Left renal cortex interstitium (tissue), 4 donors: ENCODE measurements around the gene CREBZF. TPM values are rescaled to one million over a fixed set of nuclear protein-coding genes. Genes with fewer than 3 reads are reported as not detected.
"Not testable (repeated sequence)": the region's sequence is repeated elsewhere in the genome, so short reads cannot be mapped to it uniquely, and the experiment has no call there.

Experiments
- DNase-seq, 4 donors: peaks; one replicate each; pipeline ENCODE4 v3.0.0-alpha.2; 2013; ENCODE audit warnings: low read depth in 4 of 4, low spot score in 2 of 4, missing footprints in 1 of 4
- polyA plus RNA-seq, 4 donors: library from polyadenylated mRNA; unstranded; fragments of 120-200 nt; gene quantifications; one replicate each; pipeline ENCODE4 v1.2.1, GENCODE V29; 2013; ENCODE audit not compliant: insufficient read length in 4 of 4

The CREBZF gene
- polyA plus RNA-seq, 4 donors, result 92.1 to 140 (median 108) TPM

DNA sequence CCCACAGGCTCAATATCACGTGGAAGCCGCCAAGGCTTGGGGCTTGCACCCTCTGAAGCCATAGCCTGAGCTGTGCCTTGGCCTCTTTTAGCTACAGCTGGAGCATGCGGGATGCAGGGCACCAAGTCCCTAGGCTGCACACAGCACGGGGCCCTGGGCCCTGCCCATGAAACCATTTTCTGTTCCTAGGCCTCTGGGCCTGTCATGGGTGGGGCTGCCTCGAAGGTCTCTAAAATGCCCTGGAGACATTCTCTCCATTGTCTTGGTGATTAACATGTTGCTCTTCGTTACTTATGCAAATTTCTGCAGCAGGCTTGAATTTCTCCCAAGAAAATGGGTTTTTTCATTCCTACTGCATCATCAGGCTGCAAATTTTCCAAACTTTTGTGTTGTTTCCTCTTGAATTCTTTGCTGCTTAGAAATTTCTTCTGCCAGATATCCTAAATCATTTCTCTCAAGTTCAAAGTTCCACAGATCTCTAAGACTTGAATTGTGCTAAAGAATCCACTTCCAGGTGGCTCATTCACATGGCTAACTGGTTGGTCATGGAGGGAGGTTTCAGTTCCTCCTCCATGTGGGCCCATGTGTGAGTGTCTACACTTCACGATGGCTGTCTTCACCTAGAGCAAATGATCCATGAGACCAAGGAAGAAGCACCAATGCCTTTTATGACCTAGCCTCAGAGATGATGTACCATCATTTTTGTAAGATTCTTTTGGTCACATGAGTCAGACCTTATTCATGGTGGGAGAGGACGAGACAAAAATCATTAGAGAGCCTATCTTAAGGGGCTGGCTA is 7.4 kb upstream of the CREBZF start:
- DNase-seq, result no peak

DNA sequence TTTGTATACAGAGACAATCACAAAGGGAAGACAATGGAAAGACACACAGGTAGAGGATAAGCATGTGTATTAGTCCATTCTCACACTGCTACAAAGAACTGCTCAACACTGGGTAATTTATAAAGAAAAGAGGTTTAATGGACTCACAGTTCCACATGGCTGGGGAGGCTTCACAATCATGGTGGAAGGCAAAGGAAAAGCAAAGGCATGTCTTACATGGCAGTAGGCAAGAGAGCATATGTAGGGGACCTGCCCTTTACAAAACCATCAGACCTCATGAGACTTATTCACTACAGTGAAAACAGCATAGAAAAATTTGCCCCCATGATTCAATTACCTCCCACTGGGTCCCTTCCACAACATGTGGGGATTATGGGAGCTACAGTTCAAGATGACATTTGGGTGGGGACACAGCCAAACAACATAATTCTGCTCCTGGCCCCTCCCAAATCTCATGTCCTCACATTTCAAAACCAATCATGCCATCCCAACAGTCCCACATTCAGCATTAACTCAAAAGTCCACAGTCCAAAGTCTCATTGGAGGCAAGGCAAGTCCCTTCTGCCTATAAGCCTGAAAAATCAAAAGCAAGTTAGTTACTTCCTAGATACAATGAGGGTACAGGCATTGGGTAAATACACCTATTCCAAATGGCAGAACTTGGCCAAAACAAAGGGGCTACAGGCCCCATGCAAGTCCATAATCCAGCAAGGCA is 6.2 kb upstream of the CREBZF start:
- DNase-seq, result not testable (repeated sequence)

DNA sequence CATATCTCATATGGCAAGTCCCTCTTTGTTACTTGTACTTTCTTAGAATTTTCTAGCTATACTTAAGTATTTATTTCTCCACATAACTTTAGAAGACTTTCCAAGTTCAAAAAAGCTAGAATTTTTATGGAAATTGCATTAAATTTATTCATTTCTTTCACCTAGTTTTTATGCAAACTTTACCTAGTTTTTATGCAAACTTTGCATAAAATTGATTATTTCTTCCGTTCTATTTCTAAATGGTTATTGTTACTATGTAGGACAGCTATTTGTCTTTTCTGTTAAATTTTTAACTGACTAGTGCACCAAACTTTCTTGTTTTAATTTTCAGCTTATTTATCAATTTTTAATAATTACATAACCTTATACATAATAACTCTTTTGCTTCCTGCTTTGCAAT is 3.2 kb upstream of the CREBZF start:
- no peak for DNase-seq

DNA sequence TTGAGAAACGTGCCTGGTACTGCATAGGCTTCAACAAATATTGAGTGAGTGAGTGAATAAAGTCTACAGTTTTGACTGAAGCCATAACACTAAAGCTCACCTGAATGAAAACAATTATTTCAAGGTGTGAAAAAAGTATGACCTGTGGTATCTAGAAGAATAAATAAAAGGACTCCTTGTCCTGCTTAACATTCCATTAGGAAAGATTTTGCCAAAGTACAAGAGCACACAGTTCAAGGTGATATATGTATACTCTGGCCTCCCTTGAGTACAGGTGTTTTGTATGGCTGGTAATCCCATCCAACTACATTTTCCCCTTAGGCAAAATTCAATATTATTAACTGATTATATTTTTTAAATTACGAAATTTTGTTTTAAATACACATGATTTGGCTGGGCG is 1.8 kb upstream of the CREBZF start:
- no peak for DNase-seq

DNA sequence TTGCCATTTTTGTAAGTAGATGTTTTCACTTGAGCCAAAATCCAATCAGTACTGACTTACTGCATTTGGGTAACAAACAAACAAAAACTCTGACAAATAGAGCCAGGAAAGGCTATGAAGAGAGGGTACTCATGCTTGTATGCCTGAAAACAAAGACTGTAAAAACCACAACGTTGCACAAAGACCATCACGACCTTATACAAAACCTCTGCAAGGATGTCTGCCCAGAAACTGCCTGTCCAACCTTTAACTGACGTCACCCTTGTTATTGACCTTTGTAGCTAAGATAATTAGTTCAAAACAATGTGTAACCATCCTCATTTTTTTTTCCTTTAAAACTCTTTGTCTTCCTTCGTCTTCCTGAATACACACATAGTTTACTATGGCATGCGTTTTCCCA is 804 bp upstream of the CREBZF start:
- no peak for DNase-seq

DNA sequence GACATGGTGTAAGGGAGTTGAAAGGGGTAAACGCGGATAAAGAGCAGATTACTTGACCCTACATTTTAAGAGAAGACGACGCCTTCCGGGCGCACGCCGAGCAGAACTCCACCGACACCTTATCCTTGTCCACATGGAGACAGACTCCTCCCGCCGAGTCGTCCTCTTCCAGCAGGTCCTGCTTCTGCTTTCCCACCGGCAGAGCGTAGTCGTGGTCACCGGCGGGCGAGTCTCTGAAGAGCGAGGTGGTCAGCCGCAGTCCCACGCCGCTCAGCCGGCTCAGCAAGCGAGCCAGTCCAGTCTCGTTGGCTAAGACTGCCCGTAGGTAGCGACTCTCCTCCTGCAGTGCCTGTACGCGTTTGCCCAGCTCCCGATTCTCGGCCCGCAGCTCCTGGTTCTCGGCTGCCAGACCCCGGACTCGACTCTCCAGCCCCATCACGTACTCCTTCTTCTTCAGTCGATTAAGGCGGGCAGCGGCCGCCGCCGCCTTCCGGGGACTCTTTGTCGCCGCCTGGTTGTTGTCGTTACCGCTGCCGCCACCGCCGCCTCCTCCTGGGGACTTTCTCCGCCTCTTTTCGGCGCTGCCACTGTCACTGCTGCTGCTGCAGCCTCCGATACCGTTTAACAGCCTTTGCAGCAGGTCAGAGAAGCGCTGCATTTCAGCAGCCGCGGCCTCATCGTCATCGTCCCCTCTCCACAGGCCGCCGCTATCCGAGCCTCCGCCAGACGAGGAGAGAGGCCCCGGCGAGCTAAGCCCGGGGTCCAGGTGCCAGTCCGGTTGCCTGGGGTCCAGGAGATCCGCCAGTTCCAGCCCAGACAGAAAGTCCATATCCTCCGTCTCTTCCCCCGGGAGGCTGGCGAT is 945 bp downstream of the CREBZF start:
- peak in 1 of 4 donors; percentile 72 for DNase-seq

DNA sequence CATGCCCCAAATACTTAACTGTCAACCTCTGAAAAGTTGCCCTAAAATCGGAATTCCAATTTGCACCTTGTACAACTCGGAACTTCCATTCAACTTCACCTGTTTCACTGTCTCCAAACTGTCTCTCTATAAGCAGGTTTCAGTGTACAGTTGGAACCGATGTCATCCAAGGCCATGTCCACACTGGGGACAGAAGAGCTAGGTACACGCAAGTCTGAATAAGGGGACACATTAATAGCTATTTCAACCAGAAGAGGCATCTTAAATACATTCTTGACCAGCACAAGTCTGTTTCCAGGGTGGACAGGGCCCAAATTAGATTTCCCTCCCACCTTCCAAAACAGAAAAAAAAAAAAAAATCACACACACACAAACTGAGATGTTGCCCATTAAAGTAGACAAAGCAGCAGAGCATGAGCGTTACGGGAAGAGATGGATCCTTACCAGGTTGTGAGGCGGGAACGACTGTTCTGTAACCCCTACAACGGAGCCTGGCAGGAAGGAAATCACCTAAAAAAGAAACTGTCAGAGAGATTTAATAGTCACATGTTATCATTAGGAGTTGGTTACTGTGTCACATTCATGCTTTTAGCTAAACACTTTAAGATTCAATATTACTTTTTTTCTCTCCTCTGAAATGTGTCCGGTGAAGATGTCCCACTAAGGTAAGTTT is 1.7 kb downstream of the CREBZF start:
- DNase-seq, result no peak

DNA sequence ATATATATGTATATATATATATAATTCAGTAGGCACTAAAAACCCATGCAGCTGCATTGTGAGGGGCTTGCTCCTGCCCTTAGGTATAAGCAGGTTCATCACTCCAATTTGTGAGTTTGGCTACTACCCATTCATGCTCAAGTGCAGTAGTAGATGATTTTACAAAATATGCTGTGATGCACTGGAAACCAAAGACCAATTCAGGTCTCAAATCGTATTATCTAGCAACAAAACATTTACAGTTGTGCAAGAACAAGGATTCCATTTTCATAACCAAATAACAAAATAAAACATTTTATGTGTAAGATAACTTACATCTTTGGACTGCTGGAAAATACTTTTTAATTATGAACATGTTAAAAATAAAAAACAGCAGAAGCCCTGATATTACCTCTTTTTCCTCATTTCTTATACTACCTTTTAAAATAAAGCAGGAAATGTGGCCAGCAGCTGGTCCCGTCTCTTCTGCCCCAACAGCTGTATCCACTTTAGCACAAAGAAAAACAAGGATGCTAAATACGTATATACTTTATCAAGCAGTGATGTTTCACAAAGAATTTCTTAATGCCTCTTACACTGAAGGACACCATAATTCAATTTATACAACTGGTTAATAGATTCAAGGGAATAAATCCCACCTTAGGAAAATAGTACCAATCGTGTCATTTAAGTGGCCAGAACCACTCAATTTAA is 2.8 kb downstream of the CREBZF start:
- DNase-seq, result no peak

DNA sequence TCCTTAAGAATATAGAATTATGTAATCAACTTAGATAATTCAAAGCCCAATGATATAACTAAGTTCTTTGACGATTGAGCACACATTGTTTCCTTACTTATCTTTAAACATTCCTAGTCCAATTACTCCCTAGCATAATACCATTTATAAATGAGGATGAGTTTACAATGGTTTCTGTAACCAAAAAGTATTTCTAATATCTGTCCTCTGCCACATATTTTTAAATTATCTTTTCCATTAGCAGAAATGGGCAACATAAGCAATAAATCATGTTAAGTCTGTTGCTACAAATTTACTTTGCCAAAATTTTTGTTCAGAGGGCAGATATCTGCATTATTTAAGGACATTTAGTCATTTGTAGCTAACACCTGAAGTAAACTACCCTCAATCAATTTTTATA is 6.7 kb downstream of the CREBZF start:
- DNase-seq, result no peak

DNA sequence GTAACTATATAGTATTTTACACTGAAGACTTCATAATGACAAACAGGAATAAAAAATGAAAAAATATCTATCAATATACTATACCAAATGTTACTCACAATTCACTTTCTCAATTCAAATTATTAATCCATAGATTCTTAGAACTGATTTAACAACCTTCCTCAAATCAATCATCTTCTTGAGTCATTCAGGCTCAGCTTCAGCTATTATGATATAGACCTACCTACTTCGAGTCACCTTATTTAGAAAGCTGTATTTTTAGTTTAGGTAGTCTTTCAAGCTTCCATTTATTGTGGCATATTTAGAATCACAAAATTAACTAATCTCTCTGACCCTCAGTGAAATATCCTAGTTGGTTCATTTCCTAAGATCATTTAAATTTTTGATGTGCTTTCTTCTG is 8.2 kb downstream of the CREBZF start:
- DNase-seq, result no peak

DNA sequence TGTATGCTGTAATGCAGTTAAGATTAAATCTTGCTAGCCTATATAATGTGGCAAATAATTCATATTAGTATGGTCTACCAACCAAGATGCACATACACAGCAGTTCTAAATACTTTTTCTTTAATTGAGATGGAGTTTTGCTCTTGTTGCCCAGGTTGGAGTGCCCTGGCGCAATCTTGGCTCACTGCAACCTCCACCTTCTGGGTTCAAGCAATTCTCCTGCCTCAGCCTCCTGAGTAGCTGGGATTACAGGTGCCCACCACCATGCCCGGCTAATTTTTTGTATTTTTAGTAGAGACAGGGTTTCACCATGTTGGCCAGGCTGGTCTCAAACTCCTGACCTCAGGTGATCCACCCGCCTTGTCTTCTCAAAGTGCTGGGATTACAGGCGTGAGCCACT is 10.6 kb downstream of the CREBZF start:
- not testable (repeated sequence) for DNase-seq

DNA sequence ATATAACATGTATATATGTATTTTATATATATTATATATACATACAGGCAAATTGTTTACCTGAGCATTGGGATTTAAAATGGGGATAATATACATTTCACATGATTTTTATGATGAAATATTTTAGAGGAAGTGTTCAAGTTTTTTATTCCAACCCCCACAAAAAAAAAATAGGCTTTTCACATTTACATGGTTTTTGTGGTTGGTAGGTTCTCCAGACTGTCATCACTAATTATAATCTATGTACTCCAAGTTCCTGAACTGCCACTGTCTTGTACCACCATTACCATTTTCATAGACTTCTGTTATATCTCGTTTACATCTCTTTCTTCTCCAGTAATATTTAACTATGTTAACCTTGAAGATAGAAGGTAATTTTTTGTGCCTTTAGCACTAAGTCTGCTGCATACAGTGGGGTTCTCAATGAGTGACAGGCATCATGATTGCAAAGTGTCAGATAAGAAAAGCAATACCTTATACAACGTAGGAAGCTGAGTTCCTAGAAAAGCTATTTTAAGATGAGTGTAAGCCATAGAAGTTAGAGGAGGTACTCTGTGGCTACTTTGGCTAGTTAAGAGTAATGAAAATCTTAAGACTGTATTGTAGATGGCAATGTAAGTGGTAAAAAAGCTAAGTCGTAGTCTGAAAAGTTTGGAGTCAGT is 12.0 kb downstream of the CREBZF start:
- no peak for DNase-seq

DNA sequence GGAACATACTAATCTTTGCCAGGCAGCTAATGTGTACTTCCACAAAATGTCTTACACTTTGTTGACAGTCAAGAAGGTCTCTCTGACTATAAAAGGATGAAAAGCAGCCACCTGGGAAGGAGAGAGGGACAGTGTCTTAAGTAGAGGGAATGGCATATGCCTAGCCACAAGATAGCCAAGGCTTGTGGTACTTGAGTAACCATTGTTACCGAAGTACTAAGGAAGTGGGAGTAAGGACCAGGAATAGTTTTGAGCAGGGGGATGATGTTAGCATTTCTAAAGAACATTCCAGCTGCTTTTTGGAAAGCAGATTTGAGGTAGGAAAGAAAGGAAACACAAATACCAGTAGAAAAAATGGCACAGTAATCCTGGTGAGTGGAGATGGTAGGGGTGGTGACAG is 13.8 kb downstream of the CREBZF start:
- no peak for DNase-seq

DNA sequence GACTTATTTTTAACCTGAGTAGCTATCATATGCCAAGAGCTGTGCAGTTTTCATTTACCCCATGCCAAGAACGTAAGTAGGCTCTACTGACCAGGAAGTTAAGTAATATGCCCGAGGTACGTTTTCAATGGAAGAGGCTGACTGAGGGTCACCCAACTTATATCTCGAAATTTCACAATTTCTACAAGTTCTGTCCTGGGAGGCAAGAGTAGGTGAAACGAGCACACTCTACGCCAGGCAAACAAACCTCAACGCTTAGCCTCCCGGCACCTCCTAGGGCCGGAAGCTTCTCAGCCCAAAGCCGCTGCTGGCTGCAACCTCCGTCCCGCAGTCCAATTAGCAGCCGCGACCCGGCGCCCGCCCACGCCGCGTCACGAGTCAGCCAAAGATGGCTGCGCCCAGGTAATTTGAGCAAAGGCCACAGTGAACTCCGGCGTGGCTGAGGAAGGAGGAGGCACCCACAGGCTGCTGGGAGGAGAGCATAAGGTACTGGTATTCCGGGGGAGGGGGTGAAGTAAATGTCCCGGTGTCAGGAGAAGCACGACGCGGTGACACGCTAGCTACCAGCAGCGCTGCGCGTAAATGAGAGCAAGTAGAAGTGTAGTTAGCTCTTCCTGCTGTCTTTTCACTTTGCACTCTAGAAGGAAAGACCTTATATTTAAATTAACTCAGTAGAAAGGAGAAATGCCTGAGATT is 17.2 kb downstream of the CREBZF start, which contains the start of gene TMEM126A:
TMEM126A (plus strand) TSS at position 364 of the 696 bp plus-strand sequence. CDS start 2,289 bp downstream, outside the sequence.
- DNase-seq, result peak; percentile 77 to 86 (median 82)

DNA sequence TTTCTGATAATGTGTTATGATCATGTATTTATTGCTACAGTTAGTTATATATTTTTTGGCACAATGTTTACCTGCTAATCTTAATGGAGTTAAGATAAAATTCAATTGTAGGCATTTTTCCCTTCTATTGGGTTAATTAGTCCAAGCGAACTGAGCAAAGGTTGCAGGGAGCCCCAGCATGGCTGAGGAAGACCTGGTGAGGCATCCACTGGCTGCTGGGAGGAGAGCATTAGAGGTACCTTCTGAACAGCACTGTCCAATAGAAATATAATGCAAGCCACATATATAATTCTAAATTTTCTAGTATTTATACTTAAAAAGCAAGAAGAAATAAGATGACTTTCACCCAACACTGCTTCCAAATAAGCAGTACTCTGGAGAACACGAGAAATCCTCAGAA is 17.9 kb downstream of the CREBZF start:
- no peak for DNase-seq

DNA sequence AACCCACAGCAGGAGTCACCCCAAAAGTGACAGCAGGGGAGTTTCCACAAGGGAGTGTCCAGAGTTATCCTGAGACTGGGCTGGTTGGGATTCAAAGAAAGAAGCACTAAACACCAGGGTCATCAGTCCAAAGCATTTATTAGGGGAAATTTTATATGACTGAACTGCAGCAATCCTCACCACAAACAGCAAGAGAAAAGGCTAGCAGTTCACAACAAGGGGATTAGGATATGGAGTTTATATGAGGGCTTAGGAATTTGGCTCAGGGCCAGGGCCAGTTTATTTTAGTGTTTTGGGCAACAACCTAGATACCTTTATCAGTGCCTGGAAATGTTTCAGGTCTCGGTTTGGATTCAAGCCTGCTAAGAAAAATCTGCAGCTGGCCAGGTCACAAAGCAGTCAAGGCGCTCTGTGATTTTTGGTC is 21.7 kb downstream of the CREBZF start:
- no peak for DNase-seq

DNA sequence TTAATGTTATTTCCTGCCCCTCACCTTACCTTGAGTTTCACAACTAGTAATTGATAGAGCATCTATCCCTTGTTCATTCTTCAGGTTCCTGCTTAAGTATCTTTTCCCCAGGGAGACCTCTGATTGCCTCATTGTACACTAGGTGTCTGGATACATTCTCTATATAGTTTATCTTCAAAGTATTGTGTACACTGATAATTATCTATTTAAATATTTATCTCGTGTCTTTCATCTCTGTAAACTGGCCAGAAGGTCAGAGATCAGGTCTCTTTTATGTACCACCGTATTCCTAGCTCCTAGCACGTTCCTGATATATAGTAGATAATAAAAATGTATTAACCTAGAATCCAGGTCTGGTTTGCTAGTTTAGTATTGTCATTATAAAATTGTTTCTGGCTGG is 30.2 kb downstream of the CREBZF start:
- DNase-seq, result no peak

DNA sequence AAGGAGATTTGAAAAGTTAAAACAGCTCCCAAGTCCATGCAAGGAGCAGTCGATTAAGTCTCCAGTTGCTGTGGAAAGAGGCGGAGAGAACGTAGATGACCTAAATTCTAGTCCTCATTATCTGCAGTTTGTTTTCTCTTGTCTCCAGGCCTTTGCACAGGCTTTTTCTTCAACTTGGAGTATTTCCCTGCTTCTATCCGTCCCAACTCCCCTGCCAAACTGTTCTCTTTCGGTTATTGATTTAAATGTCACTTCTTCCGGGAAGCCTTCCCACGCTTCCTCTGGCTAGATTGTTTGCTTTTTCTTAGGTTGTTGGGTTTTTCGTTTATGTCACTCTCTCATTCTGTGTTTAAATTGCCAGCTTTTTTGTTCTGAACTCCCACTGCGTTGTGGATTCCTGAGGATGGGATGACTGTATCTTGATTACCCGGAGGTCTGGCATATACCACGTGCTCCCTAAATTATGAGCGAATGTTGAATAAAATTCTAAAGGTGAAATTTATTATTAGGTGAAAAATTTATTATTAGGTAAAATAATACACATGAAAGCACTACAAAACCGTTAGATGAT is 36.1 kb downstream of the CREBZF start:
- peak in 2 of 4 donors; percentile 10 to 84 for DNase-seq
